CD14-positive monocyte (primary cell): Measurements from ENCODE around the gene FAM229B. TPM values are rescaled to one million over a fixed set of nuclear protein-coding genes. Genes with fewer than 3 reads are reported as not detected.

Experiments
- DNase-seq, 3 donors: peaks; one replicate each; pipeline ENCODE4 v3.0.0-alpha.2; 2011 to 2022
- H2AFZ ChIP-seq: 2 replicates; pipeline ENCODE4 v1.6.0; 2012; ENCODE audit warnings: mild to moderate bottlenecking, low read depth, low read length, inconsistent platforms; ENCODE audit not compliant: insufficient read depth, poor library complexity, severe bottlenecking
- H3K27ac ChIP-seq, 2 donors: 1 replicate in 1 of 2; 2 replicates in 1 of 2; pipeline ENCODE4 v1.5.1; 2012 to 2013; ENCODE audit warnings: low read length in 2 of 2, control low read depth in 1 of 2, inconsistent platforms in 1 of 2, low read depth in 1 of 2, mild to moderate bottlenecking in 1 of 2
- H3K27me3 ChIP-seq, 2 donors: one replicate each; pipeline versions ENCODE4 v1.6.0 to v1.6.1; 2011 to 2013; ENCODE audit warnings: low read length in 2 of 2; ENCODE audit not compliant: control insufficient read depth in 2 of 2, insufficient read depth in 2 of 2
- H3K36me3 ChIP-seq, 2 donors: replicated peaks in 1 of 2; 1 replicate in 1 of 2; 2 replicates in 1 of 2; pipeline versions ENCODE4 v1.5.1 to v1.6.1; 2012 to 2013; ENCODE audit warnings: low read length in 2 of 2, control low read depth in 1 of 2, inconsistent platforms in 1 of 2, mild to moderate bottlenecking in 1 of 2; ENCODE audit not compliant: insufficient read depth in 2 of 2, control insufficient read depth in 1 of 2
- H3K4me1 ChIP-seq, 2 donors: 1 replicate in 1 of 2; 2 replicates in 1 of 2; pipeline versions ENCODE4 v1.5.1 to v1.6.1; 2012 to 2013; ENCODE audit warnings: low read length in 2 of 2, control low read depth in 1 of 2, inconsistent platforms in 1 of 2, mild to moderate bottlenecking in 1 of 2, moderate library complexity in 1 of 2; ENCODE audit not compliant: insufficient read depth in 2 of 2, control insufficient read depth in 1 of 2
- H3K4me2 ChIP-seq: replicated peaks from 2 replicates; pipeline ENCODE3; 2012; ENCODE audit warnings: low read length, moderate library complexity, mild to moderate bottlenecking; ENCODE audit not compliant: poor library complexity, severe bottlenecking; ENCODE audit errors: extremely low read depth
- H3K4me3 ChIP-seq, 3 experiments: fragments of 200-600 bp in 1 of 3; sonication (generic) in 1 of 3; replicated peaks in 1 of 3; 1 replicate in 2 of 3; 2 replicates in 1 of 3; pipeline ENCODE4 v1.5.1; 2011 to 2013; ENCODE audit warnings: low read length in 3 of 3, mild to moderate bottlenecking in 3 of 3, control low read depth in 2 of 3, low read depth in 2 of 3, inconsistent platforms in 1 of 3, moderate library complexity in 1 of 3
- H3K79me2 ChIP-seq: 2 replicates; pipeline ENCODE4 v1.6.0; 2012; ENCODE audit warnings: mild to moderate bottlenecking, control low read depth, inconsistent platforms, low read length, moderate library complexity; ENCODE audit not compliant: insufficient read depth
- H3K9ac ChIP-seq: 2 replicates; pipeline ENCODE4 v1.6.0; 2017; ENCODE audit warnings: low read length, mild to moderate bottlenecking; ENCODE audit not compliant: insufficient read depth, poor library complexity, severe bottlenecking
- H3K9me3 ChIP-seq, 2 donors: replicated peaks in 1 of 2; 1 replicate in 1 of 2; 2 replicates in 1 of 2; pipeline versions ENCODE4 v1.5.1 to v1.6.1; 2012 to 2013; ENCODE audit warnings: low read length in 2 of 2, control low read depth in 1 of 2; ENCODE audit not compliant: control insufficient read depth in 1 of 2, insufficient read depth in 1 of 2
- H4K20me1 ChIP-seq: 2 replicates; pipeline ENCODE4 v1.6.0; 2012; ENCODE audit warnings: mild to moderate bottlenecking, low read length, control low read depth, moderate library complexity; ENCODE audit not compliant: insufficient read depth
- H3K27ac Mint-ChIP-seq, 7 donors: one replicate each; pipeline ENCODE4 v1.8.0; 2020; ENCODE audit warnings: mild to moderate bottlenecking in 7 of 7, mixed read lengths in 7 of 7, moderate library complexity in 6 of 7, inconsistent platforms in 2 of 7
- H3K27me3 Mint-ChIP-seq, 3 donors: one replicate each; pipeline ENCODE4 v1.8.0; 2021 to 2022; ENCODE audit warnings: low read depth in 3 of 3, mild to moderate bottlenecking in 3 of 3, mixed read lengths in 3 of 3, moderate library complexity in 3 of 3, inconsistent platforms in 1 of 3
- H3K36me3 Mint-ChIP-seq, 2 donors: one replicate each; pipeline ENCODE4 v1.8.0; 2020; ENCODE audit warnings: mixed read lengths in 2 of 2, inconsistent platforms in 1 of 2, mild to moderate bottlenecking in 1 of 2
- H3K4me1 Mint-ChIP-seq: one replicate; pipeline ENCODE4 v1.8.0; 2020; ENCODE audit warnings: mild to moderate bottlenecking, mixed read lengths
- H3K4me3 Mint-ChIP-seq, 2 donors: one replicate each; pipeline ENCODE4 v1.8.0; 2020; ENCODE audit warnings: mild to moderate bottlenecking in 2 of 2, mixed read lengths in 2 of 2, moderate library complexity in 1 of 2
- H3K9me3 Mint-ChIP-seq, 7 donors: one replicate each; pipeline ENCODE4 v1.8.0; 2020 to 2022; ENCODE audit warnings: mixed read lengths in 7 of 7, mild to moderate bottlenecking in 6 of 7, moderate library complexity in 6 of 7, inconsistent platforms in 2 of 7
- WGBS: methylation state at CpG from one replicate; pipeline ENCODE4 v1.1.5; 2013; ENCODE audit warnings: missing lambda C conversion rate; ENCODE audit not compliant: insufficient coverage; 5-methylcytosine and 5-hydroxymethylcytosine counted together
- intact Hi-C, 2 donors: fragments of 100-400 bp; cut with micrococcal nuclease; formaldehyde crosslinking; loops; one replicate each; pipeline versions ENCODE4 v1.15.0 to v1.15.1; 2023
- polyA plus RNA-seq, 3 donors: library from polyadenylated mRNA; depleted of rRNA in 1 of 3; unstranded in 2 of 3; stranded (reverse) in 1 of 3; fragments of 300-500 nt in 2 of 3; fragments of >200 nt in 1 of 3; fragmentation: Illumina TruSeq in 2 of 3; gene quantifications; 1 replicate in 2 of 3; 2 replicates in 1 of 3; pipeline ENCODE4 v1.2.3, GENCODE V29; 2012 to 2021
- TF ChIP-seq, protein P1 (sequence below): fragments of 200-600 bp; IDR thresholded peaks from one replicate; pipeline ENCODE4 v1.8.0; 2022; ENCODE audit warnings: antibody characterized with exemption, mild to moderate bottlenecking

Gene FAM229B
- polyA plus RNA-seq, 3 donors: 0.03 to 0.64 TPM; not detected in 1

DNA sequence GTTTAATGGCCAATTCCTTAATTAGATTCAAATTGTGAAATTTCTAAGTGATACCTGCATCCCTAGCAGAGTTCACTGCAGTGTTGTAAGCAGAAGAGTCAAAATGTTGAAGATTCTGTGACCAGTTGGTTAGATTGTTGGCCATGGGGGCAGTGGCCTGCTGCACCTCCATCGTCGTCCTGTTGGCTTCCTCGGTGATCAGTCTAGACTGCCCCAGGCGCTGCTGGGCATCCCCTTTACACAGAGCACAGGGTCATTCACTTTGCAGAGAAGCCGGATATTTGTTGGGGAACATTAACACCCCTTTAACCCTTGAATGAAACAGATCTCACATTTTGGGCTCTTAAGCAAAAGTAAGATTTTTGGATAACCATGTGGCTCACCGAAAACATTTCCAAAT, 60.7 kb downstream of the FAM229B start:
- 100% methylated on average over 4 of the region's 6 CpGs for WGBS
- DNase-seq: no peak
- H3K27ac ChIP-seq: no peak overlapping the region
- no peaks in the 10 kb centered on the region for H3K9me3 Mint-ChIP-seq
- H3K4me2 ChIP-seq: no peak overlapping the region
- no peak overlapping the region for H2AFZ ChIP-seq
- no peak overlapping the region for H3K9ac ChIP-seq
- H3K27me3 ChIP-seq: no peaks in the 10 kb centered on the region
- H3K4me1 Mint-ChIP-seq: peaks cover 3% of the 10 kb centered on the region
- H4K20me1 ChIP-seq: no peaks in the 10 kb centered on the region
- peaks cover 0 to 4% (median 3%) of the 10 kb centered on the region in 3 donors for H3K27me3 Mint-ChIP-seq
- no peak overlapping the region for H3K27ac Mint-ChIP-seq
- no peaks in the 10 kb centered on the region for H3K36me3 ChIP-seq
- H3K36me3 Mint-ChIP-seq: no peaks in the 10 kb centered on the region
- H3K4me3 ChIP-seq: no peak overlapping the region
- H3K9me3 ChIP-seq: no peaks in the 10 kb centered on the region
- H3K4me1 ChIP-seq: no peaks in the 10 kb centered on the region
- no peaks in the 10 kb centered on the region for H3K79me2 ChIP-seq
- intact Hi-C loops: no loop called here
- H3K4me3 Mint-ChIP-seq: no peak overlapping the region
- TF ChIP-seq, protein P1, sequence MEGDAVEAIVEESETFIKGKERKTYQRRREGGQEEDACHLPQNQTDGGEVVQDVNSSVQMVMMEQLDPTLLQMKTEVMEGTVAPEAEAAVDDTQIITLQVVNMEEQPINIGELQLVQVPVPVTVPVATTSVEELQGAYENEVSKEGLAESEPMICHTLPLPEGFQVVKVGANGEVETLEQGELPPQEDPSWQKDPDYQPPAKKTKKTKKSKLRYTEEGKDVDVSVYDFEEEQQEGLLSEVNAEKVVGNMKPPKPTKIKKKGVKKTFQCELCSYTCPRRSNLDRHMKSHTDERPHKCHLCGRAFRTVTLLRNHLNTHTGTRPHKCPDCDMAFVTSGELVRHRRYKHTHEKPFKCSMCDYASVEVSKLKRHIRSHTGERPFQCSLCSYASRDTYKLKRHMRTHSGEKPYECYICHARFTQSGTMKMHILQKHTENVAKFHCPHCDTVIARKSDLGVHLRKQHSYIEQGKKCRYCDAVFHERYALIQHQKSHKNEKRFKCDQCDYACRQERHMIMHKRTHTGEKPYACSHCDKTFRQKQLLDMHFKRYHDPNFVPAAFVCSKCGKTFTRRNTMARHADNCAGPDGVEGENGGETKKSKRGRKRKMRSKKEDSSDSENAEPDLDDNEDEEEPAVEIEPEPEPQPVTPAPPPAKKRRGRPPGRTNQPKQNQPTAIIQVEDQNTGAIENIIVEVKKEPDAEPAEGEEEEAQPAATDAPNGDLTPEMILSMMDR: no peak

DNA sequence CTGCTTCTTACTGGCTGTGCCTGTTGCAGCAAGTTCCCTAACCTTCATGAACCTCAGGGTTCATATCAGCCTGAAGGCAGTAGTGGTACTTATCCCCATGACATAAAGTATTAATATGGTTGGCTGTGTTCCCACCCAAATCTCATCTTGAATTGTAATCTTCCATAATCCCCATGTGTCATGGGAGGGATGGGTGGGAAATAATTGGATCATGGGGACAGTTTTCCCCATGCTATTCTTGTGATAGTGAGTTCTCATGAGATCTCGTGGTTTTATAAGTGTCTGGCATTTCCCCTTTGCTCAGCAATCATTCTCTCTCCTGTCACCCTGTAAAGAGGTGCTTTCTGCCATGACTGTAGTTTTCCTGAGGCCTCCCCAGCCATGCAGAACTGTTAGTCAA, 61.8 kb downstream of the FAM229B start:
- Histone ChIP-seq H2AFZ (no peak overlapping the region), H3K4me3 (no peak overlapping the region), H3K9me3 (no peaks in the 10 kb centered on the region), H4K20me1 (no peaks in the 10 kb centered on the region), H3K4me2 (no peak overlapping the region), H3K27me3 (no peaks in the 10 kb centered on the region), H3K27ac (no peak overlapping the region), H3K79me2 (no peaks in the 10 kb centered on the region), H3K9ac (no peak overlapping the region), H3K36me3 (no peaks in the 10 kb centered on the region), H3K4me1 (peaks cover 0 to 4% of the 10 kb centered on the region in 2 donors)
- H3K36me3 Mint-ChIP-seq: no peaks in the 10 kb centered on the region
- no peaks in the 10 kb centered on the region for H3K9me3 Mint-ChIP-seq
- TF ChIP-seq, protein P1: no peak
- peaks cover 0 to 4% (median 3%) of the 10 kb centered on the region in 3 donors for H3K27me3 Mint-ChIP-seq
- no peak overlapping the region for H3K4me3 Mint-ChIP-seq
- peaks cover 8% of the 10 kb centered on the region for H3K4me1 Mint-ChIP-seq
- WGBS: no CpG with 5 or more reads among the region's 1 CpG
- H3K27ac Mint-ChIP-seq: no peak overlapping the region
- no peak for DNase-seq
- intact Hi-C loops: no loop called here
